NCI-H69 (cell line): ENCODE results near the gene PRKAR2B.
A peak's percentile ranks its signal among the peaks of the same experiment; 100 is the strongest.
"Not testable (repeated sequence)": the region's sequence is repeated elsewhere in the genome, so short reads cannot be mapped to it uniquely, and the experiment has no call there.

ENCODE experiments used
- DNase-seq: peaks from one replicate; lab custom pipeline; 2025; lab: John Stamatoyannopoulos, UW

PRKAR2B gene

GRCh38 chr7:107119376-107120105 lies 75.0 kb downstream of the PRKAR2B start:
- DNase-seq: no peak

GRCh38 chr7:107122486-107122911 lies 78.0 kb downstream of the PRKAR2B start:
- DNase-seq: peak; percentile 23

GRCh38 chr7:107123392-107123791 lies 78.9 kb downstream of the PRKAR2B start:
- no peak for DNase-seq

GRCh38 chr7:107125475-107125874 lies 81.0 kb downstream of the PRKAR2B start:
- DNase-seq: peak; percentile 96

- DNase-seq: no peak
These were observed 83.7 kb downstream of the PRKAR2B start for GRCh38 chr7:107128217-107128616.

- no peak for DNase-seq
These were observed 84.2 kb downstream of the PRKAR2B start for GRCh38 chr7:107128748-107129147.

- no peak for DNase-seq
These were observed 86.1 kb downstream of the PRKAR2B start for GRCh38 chr7:107130487-107131220.

- peak; percentile 68 for DNase-seq
These were observed 88.9 kb downstream of the PRKAR2B start for GRCh38 chr7:107133396-107133795.

GRCh38 chr7:107138696-107139420 lies 94.4 kb downstream of the PRKAR2B start:
- no peak for DNase-seq

- not testable (repeated sequence) for DNase-seq
These were observed 99.4 kb downstream of the PRKAR2B start for GRCh38 chr7:107143875-107144274.

- no peak for DNase-seq
These were observed 100.7 kb downstream of the PRKAR2B start for GRCh38 chr7:107145067-107145838.

GRCh38 chr7:107147464-107148393 lies 103.2 kb downstream of the PRKAR2B start:
- peak; percentile 53 for DNase-seq

- DNase-seq: no peak
These were observed 104.2 kb downstream of the PRKAR2B start for GRCh38 chr7:107148721-107149120.

GRCh38 chr7:107149863-107150262 lies 105.4 kb downstream of the PRKAR2B start:
- no peak for DNase-seq

GRCh38 chr7:107150375-107151073 lies 106.0 kb downstream of the PRKAR2B start:
- peak; percentile 70 for DNase-seq

GRCh38 chr7:107151538-107151937 lies 107.0 kb downstream of the PRKAR2B start:
- DNase-seq: no peak

- no peak for DNase-seq
These were observed 107.5 kb downstream of the PRKAR2B start for GRCh38 chr7:107152011-107152410.

GRCh38 chr7:107154826-107155225 lies 110.3 kb downstream of the PRKAR2B start:
- DNase-seq: no peak

- DNase-seq: not testable (repeated sequence)
These were observed 111.2 kb downstream of the PRKAR2B start for GRCh38 chr7:107155726-107156125.

GRCh38 chr7:107157091-107157490 lies 112.6 kb downstream of the PRKAR2B start:
- DNase-seq: no peak
